A673 (cell line): ENCODE measurements around the gene E2F1.

Experiments used
- EZH2 ChIP-seq: fragments of 200-600 bp; sonication (generic); IDR thresholded peaks from 2 replicates; pipeline ENCODE4 v1.6.1; 2017; ENCODE audit warnings: borderline replicate concordance, low read depth, mild to moderate bottlenecking, mixed read lengths, antibody characterized with exemption, low read length; ENCODE audit not compliant: poor library complexity, severe bottlenecking
- TF ChIP-seq, protein P1 (sequence below): fragments of 300-800, 200-600 bp; sonication (generic); conservative IDR thresholded peaks from 2 replicates; pipeline ENCODE4 v1.5.1; 2017; ENCODE audit warnings: low read depth, mild to moderate bottlenecking, antibody characterized with exemption, low read length, moderate library complexity, mixed read lengths

DNA sequence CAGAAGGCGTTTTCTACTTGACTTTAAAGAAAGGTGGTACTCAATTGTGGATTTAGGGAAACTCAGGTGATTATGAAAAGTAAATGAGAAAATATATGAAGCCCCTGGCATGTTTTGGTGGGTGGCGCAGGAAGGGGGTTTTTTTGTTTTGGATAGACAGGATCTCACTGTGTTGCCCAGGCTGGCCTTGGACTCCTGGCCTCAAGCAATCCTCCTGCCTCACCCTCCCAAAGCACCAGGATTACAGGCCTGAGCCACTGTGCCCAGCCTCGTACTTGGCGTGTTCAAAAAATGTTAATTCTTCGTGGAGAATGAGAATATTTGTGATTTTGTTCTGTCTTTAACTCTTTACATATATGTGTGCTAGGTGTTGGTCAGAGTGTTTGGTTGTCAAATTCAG is 56.2 kb downstream of the E2F1 start:
- TF ChIP-seq, protein P1, sequence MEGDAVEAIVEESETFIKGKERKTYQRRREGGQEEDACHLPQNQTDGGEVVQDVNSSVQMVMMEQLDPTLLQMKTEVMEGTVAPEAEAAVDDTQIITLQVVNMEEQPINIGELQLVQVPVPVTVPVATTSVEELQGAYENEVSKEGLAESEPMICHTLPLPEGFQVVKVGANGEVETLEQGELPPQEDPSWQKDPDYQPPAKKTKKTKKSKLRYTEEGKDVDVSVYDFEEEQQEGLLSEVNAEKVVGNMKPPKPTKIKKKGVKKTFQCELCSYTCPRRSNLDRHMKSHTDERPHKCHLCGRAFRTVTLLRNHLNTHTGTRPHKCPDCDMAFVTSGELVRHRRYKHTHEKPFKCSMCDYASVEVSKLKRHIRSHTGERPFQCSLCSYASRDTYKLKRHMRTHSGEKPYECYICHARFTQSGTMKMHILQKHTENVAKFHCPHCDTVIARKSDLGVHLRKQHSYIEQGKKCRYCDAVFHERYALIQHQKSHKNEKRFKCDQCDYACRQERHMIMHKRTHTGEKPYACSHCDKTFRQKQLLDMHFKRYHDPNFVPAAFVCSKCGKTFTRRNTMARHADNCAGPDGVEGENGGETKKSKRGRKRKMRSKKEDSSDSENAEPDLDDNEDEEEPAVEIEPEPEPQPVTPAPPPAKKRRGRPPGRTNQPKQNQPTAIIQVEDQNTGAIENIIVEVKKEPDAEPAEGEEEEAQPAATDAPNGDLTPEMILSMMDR = no peak
- no peak for TF ChIP-seq EZH2
